ENCODE results near the gene FCHSD2.

The FCHSD2 gene

GRCh38 chr11:73059915-73060314 is 82.2 kb downstream of the FCHSD2 start:
- no peaks in the 10 kb centered on the region for H3K9me2 ChIP-seq (ENCODE audit: low read depth, low read length)
- H2AFZ ChIP-seq (ENCODE audit: low read length): no peak overlapping the region
- peaks cover 36% of the 10 kb centered on the region for H3K79me2 ChIP-seq (ENCODE audit: insufficient read depth, low read length)
- no peaks in the 10 kb centered on the region for H3K27me3 ChIP-seq (ENCODE audit: insufficient read depth, low read length)
- H4K20me1 ChIP-seq (ENCODE audit: insufficient read depth, low read length): no peaks in the 10 kb centered on the region
- H3K36me3 ChIP-seq (ENCODE audit: insufficient read depth, low read length): peaks cover 7% of the 10 kb centered on the region
- no peak overlapping the region for H3K9ac ChIP-seq (ENCODE audit: low read length)
- H3K4me2 ChIP-seq (ENCODE audit: low read length): no peak overlapping the region
- H3K4me3 ChIP-seq (ENCODE audit: low read depth, low read length, poor library complexity, severe bottlenecking): no peak overlapping the region
- no peaks in the 10 kb centered on the region for H3K9me3 ChIP-seq (ENCODE audit: low read length)
- no peaks in the 10 kb centered on the region for H3K4me1 ChIP-seq (ENCODE audit: insufficient read depth, low read length, severe bottlenecking)
- TF ChIP-seq EZH2 (IDR thresholded peaks at IDR 0.05; ENCODE audit: borderline replicate concordance, low read length) (no peak), CTCF (IDR thresholded peaks at IDR 0.05; ENCODE audit: low read length) (no peak)
- no peak overlapping the region for H3K27ac ChIP-seq (ENCODE audit: low read depth, low read length, poor library complexity, severe bottlenecking)
- no peaks in the 10 kb centered on the region for H3F3A ChIP-seq (ENCODE audit: insufficient read depth, low read length)

GRCh38 chr11:73058989-73059674 is 83.0 kb downstream of the FCHSD2 start:
- no peaks in the 10 kb centered on the region for H4K20me1 ChIP-seq (ENCODE audit: insufficient read depth, low read length)
- no peaks in the 10 kb centered on the region for H3K9me3 ChIP-seq (ENCODE audit: low read length)
- no peaks in the 10 kb centered on the region for H3K9me2 ChIP-seq (ENCODE audit: low read depth, low read length)
- peaks cover 31% of the 10 kb centered on the region for H3K79me2 ChIP-seq (ENCODE audit: insufficient read depth, low read length)
- no peak overlapping the region for H3K27ac ChIP-seq (ENCODE audit: low read depth, low read length, poor library complexity, severe bottlenecking)
- no peak overlapping the region for H3K9ac ChIP-seq (ENCODE audit: low read length)
- TF ChIP-seq EZH2 (IDR thresholded peaks at IDR 0.05; ENCODE audit: borderline replicate concordance, low read length) (no peak), CTCF (IDR thresholded peaks at IDR 0.05; ENCODE audit: low read length) (no peak)
- no peak overlapping the region for H2AFZ ChIP-seq (ENCODE audit: low read length)
- H3K27me3 ChIP-seq (ENCODE audit: insufficient read depth, low read length): no peaks in the 10 kb centered on the region
- H3K4me2 ChIP-seq (ENCODE audit: low read length): no peak overlapping the region
- H3K4me1 ChIP-seq (ENCODE audit: insufficient read depth, low read length, severe bottlenecking): no peaks in the 10 kb centered on the region
- no peak overlapping the region for H3K4me3 ChIP-seq (ENCODE audit: low read depth, low read length, poor library complexity, severe bottlenecking)
- H3F3A ChIP-seq (ENCODE audit: insufficient read depth, low read length): no peaks in the 10 kb centered on the region
- peaks cover 8% of the 10 kb centered on the region for H3K36me3 ChIP-seq (ENCODE audit: insufficient read depth, low read length)

- TF ChIP-seq CTCF (IDR thresholded peaks at IDR 0.05; ENCODE audit: low read length) (no peak), EZH2 (IDR thresholded peaks at IDR 0.05; ENCODE audit: borderline replicate concordance, low read length) (no peak)
- Histone ChIP-seq H3K79me2 (ENCODE audit: insufficient read depth, low read length) (peaks cover 55% of the 10 kb centered on the region), H3K36me3 (ENCODE audit: insufficient read depth, low read length) (peaks cover 8% of the 10 kb centered on the region), H3K4me2 (ENCODE audit: low read length) (no peak overlapping the region), H2AFZ (ENCODE audit: low read length) (no peak overlapping the region), H4K20me1 (ENCODE audit: insufficient read depth, low read length) (no peaks in the 10 kb centered on the region), H3K9me3 (ENCODE audit: low read length) (no peaks in the 10 kb centered on the region), H3K27me3 (ENCODE audit: insufficient read depth, low read length) (no peaks in the 10 kb centered on the region), H3F3A (ENCODE audit: insufficient read depth, low read length) (no peaks in the 10 kb centered on the region), H3K9me2 (ENCODE audit: low read depth, low read length) (no peaks in the 10 kb centered on the region), H3K4me3 (ENCODE audit: low read depth, low read length, poor library complexity, severe bottlenecking) (no peak overlapping the region), H3K4me1 (ENCODE audit: insufficient read depth, low read length, severe bottlenecking) (peaks cover 19% of the 10 kb centered on the region), H3K9ac (ENCODE audit: low read length) (no peak overlapping the region), H3K27ac (ENCODE audit: low read depth, low read length, poor library complexity, severe bottlenecking) (no peak overlapping the region)
These were observed 86.3 kb downstream of the FCHSD2 start for GRCh38 chr11:73055655-73056354.

Data from OCI-LY1 (cell line).